Measurements from ENCODE around the gene ABCA4. TPM values are rescaled to one million over a fixed set of nuclear protein-coding genes. Genes with fewer than 3 reads are reported as not detected.
A peak's percentile ranks its signal among the peaks of the same experiment; 100 is the strongest.
"Not testable (repeated sequence)": the region's sequence is repeated elsewhere in the genome, so short reads cannot be mapped to it uniquely, and the experiment has no call there.

Gene ABCA4
- total RNA-seq (ENCODE audit: insufficient read depth, low replicate concordance): 0.48 TPM

GRCh38 chr1:94120991-94121390, at the start of gene ABCA4:
ABCA4 (minus strand) TSS chr1:94121148; CDS start chr1:94121045, 103 bp downstream.
- DNase-seq (ENCODE audit: low spot score): no peak

DNA sequence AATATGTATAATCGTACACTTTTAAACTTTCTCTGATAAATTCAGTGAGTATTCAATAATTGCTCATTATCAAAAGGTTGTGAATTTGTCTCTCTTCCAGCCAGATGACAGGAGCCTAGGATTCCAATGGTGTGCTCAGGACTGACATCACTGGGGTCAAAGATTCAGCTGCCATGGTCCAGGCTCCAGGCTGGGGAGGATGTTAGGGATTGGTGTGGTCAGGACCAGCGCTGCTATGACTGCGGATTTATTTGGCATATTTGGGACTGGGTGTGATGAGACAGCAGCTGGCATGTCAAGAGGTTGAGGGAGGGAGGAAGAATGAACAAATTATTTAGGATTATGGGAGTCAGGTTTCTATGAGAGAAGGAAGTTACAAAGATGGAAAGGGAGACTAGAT, 48.2 kb upstream of the ABCA4 start:
- no peak for DNase-seq (ENCODE audit: low spot score)

GRCh38 chr1:94165843-94166242, 44.9 kb upstream of the ABCA4 start:
- DNase-seq (ENCODE audit: low spot score): no peak

- DNase-seq (ENCODE audit: low spot score): not testable (repeated sequence)
These were observed 43.9 kb upstream of the ABCA4 start for GRCh38 chr1:94164885-94165284.

- not testable (repeated sequence) for DNase-seq (ENCODE audit: low spot score)
These were observed 43.2 kb upstream of the ABCA4 start for GRCh38 chr1:94164121-94164520.

- not testable (repeated sequence) for DNase-seq (ENCODE audit: low spot score)
These were observed 42.3 kb upstream of the ABCA4 start for GRCh38 chr1:94163249-94163648.

GRCh38 chr1:94160811-94161210, 39.9 kb upstream of the ABCA4 start:
- peak; percentile 67 for DNase-seq (ENCODE audit: low spot score)

- DNase-seq (ENCODE audit: low spot score): peak; percentile 93
These were observed 35.2 kb upstream of the ABCA4 start for GRCh38 chr1:94156096-94156625.

- DNase-seq (ENCODE audit: low spot score): no peak
These were observed 34.0 kb upstream of the ABCA4 start for GRCh38 chr1:94154989-94155388.

DNA sequence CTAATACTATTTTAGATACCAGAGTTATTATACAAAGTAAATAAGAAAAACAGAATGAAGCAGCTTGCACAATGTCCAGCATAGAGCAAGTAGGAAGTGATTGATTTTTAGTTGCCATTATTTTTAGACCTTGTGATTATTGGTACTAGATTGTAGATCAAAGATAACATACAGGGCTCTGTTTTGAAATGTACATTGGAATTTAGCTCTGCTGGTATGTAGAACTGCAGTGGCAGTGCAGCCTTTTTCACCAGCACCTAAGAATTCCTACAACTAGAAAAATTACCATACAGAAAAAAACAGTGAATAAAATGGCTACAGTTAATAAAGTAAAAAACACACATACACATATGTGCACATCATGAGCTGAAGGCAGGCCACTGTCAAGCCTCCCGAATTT, 32.2 kb upstream of the ABCA4 start:
- no peak for DNase-seq (ENCODE audit: low spot score)

- not testable (repeated sequence) for DNase-seq (ENCODE audit: low spot score)
These were observed 28.2 kb upstream of the ABCA4 start for GRCh38 chr1:94149166-94149565.

- no peak for DNase-seq (ENCODE audit: low spot score)
These were observed 25.3 kb upstream of the ABCA4 start for GRCh38 chr1:94146273-94146672.

DNA sequence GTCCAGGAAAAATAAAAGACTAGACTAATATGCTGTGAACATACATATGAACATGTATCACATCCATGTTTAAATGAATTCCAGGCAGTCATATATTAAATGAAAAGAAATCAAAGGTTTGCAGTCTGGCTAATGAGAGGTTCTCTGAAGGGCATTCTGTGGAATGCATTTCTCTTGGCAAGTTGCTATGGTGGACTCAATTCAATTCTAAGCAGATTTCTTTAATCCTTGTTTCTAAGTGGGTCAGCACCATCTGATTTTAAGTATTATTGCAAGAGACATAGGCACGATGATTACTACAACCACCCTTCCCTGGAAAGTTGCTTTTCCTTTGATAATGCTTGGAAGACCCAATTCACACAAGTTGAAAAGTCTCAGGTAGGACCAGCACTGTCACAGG, 23.9 kb upstream of the ABCA4 start:
- DNase-seq (ENCODE audit: low spot score): no peak

GRCh38 chr1:94143809-94144176, 22.8 kb upstream of the ABCA4 start:
- no peak for DNase-seq (ENCODE audit: low spot score)

DNA sequence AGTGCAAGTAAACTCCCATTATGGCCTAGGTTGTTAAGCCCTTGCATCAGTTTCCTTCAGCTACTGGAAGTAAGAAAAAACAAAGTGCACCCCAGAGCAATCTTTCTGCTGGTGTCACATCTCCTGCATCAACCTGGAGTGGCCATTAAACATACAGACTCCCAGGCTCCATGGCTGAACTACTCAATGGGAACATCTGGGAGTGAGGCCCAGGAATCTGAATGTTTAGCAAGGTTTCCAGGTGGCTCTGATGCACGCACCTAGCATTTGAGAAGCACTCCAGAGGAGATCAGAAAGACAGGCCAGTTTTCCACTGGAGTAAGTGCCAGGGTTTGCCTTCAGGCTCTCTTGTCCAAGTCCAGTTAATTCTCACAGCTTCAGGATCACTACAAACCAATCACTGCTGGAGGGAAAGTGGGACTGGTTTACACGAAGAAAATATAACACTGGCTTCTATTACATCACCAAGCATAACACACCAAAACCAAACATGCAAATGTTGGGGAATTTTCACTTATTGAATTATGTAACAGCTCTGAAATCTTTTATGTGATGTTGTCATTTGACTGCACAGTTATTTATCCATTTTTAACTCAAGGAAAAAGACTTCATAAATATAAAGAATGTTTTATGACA, 22.3 kb upstream of the ABCA4 start:
- DNase-seq (ENCODE audit: low spot score): no peak

DNA sequence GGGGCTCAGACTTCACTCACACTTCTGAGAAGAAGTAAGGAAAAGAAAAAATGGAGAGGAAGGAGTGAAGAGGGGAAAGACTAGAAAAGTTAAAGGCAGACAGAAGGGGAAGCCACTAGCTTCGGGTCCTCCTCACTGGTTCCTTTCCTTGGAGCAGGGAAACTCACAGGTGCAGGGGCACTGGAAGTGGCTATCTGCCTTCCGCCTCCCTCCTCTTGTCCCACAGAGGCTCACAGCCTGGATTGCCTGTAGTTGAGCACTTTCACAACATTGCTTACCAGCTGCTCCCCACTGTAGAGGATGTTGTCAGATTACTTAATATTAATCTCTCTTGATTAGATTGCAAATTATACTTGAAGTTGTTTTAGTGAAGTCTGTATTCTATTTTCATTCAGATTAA, 21.6 kb upstream of the ABCA4 start:
- no peak for DNase-seq (ENCODE audit: low spot score)

- DNase-seq (ENCODE audit: low spot score): no peak
These were observed 21.1 kb upstream of the ABCA4 start for GRCh38 chr1:94142022-94142421.

DNA sequence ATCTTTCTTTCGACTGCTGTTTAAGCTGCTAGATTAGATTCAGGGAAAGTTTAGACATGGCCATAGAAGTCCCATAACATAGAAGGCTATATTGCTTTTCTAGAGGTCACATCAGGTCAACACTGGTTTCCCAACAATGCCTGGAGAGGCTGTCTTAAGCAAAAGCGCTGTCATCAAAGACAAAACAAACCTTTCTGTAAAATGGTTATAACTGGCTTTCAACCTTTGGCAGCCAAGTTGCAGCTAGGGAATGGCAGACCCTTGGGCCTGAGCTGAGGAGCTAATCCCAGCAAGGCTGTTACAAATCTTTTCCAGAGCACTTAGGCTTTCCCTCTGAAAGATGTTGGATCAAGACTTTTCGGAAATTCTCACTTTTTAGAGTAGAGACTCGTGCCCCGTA, 11.2 kb upstream of the ABCA4 start:
- DNase-seq (ENCODE audit: low spot score): peak; percentile 94

DNA sequence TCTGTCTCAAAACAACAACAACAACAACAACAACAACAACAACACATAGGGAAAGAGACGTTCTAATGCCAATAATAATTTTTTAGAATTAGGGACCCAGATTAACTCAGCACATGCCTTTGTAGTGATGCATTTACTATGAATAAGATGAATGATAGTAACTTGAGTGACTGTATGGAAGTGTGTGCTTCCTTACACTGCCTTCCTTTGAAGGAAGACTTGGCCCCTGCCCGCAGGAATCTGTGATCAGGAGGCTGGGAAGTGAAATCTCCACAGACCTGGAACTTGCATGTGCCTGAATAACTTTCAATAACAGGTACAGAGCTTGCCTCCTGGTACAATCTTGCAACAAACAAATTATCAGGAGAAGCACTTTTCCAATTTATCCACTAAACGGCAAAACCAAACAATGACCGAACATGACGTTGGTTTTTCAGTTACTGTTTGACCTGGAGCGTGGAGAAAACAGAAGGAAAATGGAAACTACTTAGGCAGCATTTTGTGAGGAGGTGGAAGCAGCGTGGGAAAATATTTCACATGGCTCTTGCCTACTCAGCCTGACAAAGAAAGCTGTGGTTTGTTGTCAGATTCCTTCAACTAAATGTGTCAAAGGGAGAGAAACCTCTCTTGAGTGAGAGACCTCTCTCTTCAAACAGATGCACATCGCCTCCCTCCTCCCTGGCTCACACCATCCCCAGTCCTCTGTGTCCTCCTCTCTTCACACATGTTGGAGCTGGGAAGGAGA, 10.1 kb upstream of the ABCA4 start:
- DNase-seq (ENCODE audit: low spot score): no peak

DNA sequence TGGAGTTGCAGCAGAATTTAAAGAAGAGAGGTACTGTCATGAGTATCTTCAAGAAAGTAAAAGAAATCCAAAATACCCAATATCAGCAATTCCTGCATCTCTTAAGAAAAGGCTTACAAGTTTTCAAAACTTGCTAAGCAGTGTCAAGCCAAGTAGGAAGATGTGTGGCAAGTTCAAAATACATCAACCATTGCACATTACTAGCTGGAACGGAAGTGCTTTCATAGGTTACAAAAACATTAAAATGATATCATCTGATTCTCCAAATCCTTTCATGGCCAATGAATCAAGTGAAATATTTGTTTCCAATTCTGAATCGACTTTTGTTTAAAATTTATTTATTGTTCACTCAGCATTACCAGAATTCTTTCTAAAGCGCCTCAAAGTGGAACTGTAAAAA, 5.7 kb upstream of the ABCA4 start:
- DNase-seq (ENCODE audit: low spot score): no peak

DNA sequence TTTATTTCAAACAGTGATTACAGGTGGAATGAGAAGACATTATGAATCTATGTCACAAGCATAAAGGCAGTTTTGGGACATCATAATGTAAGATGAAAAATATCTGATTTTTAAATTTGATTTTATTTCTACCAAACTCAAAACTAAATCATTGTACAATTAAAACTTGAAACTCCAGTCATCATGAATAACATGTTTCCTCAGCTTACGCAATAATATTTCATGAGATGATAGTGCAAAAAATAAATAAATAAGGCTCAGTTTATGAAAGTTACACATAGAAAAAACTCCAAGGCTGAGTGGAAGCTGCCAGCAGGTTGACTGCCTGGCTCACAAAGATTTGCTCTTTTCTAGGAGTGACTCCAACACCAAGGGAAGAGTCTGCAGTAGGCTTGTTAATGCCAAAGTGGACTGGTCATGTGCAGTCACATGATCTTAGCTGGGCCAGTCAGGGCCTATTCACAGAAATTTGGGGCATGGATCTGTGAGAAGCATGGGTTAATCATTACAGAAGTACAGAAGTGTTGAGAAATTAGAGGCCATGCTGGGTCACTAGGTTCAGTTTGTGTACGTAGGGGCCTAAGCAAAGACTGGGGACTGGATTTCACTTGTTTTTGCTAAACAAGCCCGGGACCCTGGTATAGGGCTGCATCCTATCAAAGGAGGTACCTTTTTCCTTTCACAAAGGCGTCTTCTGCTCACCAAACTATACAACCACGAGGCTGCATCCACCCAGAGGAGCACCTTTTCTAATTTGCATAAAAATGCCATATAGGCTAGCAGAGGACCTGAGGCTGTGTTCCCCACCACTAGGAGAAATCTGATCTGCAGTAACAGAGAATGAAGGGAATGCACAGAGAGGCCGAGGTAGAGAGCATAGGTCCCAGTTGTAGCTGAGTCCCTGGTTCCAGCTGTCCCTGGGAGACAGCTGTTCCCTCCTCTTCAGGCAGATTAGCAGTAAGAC, 4.9 kb upstream of the ABCA4 start:
- DNase-seq (ENCODE audit: low spot score): no peak

DNA sequence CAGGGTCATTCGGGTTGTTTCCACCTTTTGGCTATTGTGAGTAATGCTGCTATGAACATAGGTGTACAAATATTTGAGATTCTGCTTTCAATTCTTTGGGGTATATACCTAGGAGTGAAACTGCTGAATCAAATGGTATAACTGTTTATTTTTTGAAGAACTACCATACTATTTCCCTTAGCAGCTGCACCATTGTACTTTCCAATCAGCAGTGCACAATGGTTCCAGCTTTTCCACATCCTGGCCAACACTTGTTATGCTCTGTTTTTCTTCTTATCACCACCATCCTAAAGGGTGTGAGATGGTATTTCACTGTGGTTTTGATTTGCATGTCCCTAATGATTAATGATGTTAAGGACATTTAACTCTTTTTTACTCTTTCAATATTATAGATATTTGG, 3.6 kb upstream of the ABCA4 start:
- DNase-seq (ENCODE audit: low spot score): no peak

All from umbilical cord (tissue), 2 donors.